Stimulated activated CD8-positive, alpha-beta memory T cell treated with anti-CD3 and anti-CD28 coated beads, Interleukin-12 subunit alpha, Interleukin-12 subunit beta, amount 100 ng/mL, for 4 hours (primary cell): ENCODE measurements around the gene TRIM71.
"Not testable (repeated sequence)": the region's sequence is repeated elsewhere in the genome, so short reads cannot be mapped to it uniquely, and the experiment has no call there.

Experiments used
- DNase-seq: peaks from one replicate; pipeline ENCODE4 v3.0.0-alpha.2; 2020; ENCODE audit warnings: low read depth

The TRIM71 gene

DNA sequence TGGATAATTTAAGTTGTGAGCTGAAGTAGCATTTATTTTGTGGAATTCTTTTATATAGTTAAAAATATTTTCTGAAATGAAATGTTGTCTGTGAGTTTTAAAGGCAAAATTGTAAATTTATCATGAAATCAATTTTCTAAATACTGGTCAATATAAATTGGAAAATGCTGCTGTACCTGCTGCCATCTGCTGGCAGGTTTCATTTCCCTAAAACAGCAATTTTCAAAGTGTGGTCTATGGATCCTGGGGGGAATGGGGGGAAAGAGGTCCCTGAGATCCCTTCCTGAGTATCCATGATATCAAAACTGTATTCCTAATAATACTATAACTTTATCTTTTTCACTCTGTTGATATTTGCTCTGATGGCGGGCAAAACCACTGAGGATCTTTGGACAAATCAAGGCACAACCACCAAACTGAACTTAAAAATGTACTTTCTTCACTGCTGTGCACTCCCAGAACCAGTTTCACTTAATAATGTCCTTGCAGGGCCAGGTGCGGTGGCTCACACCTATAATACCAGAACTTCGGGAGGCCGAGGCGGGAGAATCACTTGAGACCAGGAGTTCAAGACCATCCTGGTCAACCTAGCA is 116.4 kb downstream of the TRIM71 start:
- DNase-seq: no peak

DNA sequence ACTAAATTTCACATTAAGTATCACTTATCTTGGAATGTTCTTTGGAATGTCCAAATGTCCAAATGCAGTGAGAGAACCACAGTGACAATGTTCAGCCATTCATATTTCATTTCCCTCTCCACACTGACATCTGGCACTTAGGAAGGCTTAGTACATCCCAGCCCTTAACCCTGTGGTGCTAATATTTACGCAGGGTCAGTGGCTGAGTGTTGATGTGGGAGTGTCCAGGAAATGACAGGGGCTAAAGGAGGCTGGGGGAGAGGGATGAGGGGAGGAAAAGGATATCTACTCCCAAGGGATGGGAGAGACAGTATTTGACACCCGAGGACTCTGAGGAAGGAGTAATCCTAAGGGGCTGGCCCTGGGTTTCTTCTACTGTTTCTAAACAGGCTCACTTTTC is 119.5 kb downstream of the TRIM71 start:
- DNase-seq: no peak

DNA sequence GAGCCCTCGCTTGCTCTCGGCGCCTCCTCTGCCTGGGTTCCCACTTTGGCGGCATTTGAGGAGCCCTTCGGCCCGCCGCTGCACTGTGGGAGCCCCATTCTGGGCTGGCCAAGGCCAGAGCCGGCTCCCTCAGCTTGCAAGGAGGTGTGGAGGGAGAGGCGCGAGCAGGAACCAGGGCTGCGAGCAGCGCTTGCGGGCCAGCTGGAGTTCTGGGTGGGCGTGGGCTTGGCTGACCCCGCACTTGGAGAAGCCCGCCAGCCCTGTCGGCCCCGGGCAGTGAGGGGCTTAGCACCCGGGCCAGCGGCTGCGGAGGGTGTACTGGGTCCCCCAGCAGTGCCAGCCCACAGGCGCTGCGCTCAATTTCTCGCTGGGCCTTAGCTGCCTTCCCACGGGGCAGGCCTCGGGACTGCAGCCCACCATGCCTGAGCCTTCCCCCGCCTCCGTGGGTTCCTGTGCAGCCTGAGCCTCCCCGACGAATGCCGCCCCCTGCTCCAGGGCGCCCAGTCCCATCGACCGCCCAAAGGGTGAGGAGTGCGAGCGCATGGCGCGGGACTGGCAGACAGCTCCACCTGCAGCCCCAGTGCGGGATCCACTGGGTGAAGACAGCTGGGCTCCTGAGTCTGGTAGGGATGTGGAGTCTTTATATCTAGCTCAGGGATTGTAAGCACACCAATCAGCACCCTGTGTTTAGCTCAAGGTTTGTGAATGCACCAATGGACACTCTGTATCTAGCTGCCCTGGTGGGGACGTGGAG is 121.9 kb downstream of the TRIM71 start:
- DNase-seq: not testable (repeated sequence)

DNA sequence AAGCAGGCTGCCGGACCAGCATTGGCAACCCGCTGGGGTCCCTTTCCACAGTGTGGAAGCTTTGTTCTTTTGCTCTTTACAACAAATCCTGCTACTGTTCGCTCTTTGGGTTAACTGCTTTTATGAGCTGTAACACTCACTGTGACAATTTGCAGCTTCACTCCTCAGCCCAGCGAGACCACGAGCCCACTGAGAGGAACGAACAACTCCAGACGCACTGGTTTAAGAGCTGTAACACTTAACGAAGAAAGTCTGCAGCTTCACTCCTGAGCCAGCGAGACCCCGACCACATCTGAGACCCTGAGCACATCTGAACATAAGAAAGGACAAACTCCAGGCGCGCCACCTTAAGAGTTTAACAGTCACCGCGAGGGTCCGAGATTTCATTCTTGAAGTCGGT is 122.9 kb downstream of the TRIM71 start:
- no peak for DNase-seq

DNA sequence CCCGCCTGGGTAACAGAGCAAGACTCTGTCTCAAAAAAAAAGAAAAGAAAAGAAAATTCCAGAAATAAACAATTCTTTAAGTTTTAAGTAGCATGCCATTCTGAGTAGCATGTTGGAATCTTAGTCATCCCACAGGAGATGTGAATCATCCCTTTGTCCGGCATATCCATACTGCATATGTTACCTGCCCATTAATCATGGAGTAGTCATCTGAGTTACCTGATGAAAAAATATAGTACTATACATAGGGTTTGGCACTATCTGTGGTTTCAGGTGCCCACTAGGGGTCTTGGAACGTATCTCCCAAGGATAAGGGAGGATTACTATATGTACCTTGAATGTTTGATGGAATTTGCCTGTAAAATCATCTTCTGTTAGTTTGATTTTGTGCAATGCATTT is 127.3 kb downstream of the TRIM71 start:
- no peak for DNase-seq

DNA sequence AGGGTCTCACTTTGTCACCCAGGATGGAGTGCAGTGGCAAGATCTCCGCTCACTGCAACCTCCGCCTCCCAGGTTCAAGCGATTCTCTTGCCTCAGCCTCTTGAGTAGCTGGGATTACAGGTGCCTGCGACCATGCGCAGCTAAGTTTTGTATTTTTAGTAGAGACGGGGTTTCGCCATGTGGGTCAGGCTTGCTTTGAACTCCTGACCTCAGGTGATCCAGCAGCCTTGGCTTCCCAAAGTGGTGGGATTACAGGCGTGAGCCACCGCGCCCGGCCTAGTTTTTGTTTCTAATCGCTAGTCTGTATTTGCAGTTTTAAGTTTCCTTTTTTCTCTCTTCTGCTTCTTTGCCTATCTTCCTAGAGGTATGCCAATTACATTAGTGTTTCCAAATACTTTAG is 127.8 kb downstream of the TRIM71 start:
- not testable (repeated sequence) for DNase-seq

DNA sequence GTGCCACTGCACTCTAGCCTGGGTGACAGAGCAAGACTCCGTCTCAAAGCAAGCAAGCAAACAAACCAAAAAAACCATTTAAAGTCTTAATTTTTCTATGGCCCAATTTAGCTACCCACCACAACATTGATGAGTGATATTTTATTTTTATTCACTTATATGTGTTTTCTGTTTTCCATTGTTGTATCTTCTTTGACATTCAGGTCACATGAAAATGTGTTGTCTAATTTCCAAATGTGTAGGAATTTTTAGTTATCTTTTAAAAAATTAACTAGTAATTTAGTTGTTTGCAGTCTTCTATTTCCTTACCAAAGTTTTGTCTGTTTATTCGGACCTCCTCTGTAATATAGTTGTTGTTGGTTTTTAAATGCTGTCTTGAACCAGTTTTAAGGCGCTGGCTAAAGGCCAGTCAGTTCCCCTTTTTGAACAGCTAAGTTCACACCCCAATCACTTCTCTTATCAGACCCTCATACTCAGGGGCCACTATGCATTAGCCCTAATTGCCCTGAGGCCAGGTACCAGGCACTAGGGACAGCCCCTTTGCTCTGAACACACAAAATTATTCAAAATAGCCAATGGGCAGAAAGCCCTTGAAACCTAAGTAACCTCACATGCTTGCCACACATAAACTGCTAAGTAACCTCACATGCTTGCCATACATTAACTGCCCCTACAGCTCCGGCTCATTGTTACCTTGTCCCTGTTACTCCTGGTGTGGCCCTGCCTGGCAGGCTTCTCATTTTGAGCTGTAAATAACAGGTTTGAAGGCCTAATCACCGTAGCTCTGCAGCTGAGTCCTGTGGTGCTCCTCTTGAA is 129.4 kb downstream of the TRIM71 start:
- DNase-seq: no peak
